GM21717 (cell line): Measurements from ENCODE around the gene CD164L2.
"Not testable (repeated sequence)": the region's sequence is repeated elsewhere in the genome, so short reads cannot be mapped to it uniquely, and the experiment has no call there.

Source experiments
- ATAC-seq: cut with Tn5 transposase; IDR thresholded peaks from one replicate; pipeline ENCODE4 v1.9.1; 2021; ENCODE audit warnings: mild to moderate bottlenecking, moderate library complexity; ENCODE audit not compliant: unreplicated experiment

The CD164L2 gene

DNA sequence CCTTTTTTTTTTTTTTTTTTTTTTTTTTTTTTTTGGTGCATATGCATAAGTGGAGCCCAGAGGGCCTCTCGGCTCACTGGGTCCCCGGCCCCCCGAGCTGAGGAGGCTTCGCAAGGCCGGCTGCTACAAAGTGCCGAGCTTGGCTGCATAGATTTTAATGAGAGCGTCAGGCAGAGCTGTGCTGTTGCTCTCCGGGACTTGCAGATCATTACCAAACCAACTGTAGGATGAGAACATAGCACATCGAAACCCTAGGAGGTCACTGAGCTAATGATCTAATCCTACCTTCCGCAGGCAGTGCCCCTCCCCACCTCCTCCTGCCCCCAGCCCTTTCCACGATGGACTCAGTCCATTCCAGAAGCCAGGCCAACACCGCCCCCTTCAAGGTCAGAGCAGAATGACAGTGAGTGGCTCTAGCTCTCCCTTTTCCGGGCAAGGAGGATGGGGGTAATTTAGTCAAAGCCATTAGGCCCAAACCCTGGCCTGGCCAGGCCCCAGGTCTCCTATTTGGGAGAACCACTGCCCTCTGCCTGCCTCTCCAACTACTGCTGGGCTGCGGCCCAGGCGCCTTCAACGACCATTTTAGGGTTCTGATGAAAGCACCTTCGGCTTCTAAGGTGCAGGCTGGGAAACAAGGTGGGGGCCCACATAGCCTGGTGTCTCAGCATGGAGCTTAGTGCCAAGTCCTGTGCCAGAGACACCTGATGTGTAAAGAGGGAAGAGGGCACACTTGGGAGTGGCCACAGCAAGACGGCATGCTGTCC, 22.6 kb upstream of the CD164L2 start:
- not testable (repeated sequence) for ATAC-seq

DNA sequence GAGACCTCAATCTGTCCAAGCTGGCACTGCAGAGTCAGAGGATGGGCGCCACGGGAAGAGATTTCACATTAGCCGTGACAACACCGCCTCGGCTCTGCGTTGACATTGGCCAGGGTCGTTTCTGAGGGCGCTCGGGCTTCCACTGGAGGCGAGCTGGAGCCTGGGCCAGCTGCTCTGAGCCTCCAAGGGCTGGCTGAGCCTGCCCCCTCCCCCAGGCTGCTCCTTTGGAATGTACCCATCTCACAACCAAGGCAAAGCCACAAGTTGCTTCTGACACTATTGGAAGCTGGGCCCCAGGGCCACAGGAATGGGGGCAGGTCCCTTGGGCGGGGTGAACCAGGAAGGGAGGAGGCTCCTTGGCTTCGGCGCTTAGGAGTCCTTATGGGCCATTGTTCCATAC, 21.9 kb upstream of the CD164L2 start:
- ATAC-seq: no peak

GRCh38 chr1:27403931-27404330, 20.8 kb upstream of the CD164L2 start:
- no peak for ATAC-seq

DNA sequence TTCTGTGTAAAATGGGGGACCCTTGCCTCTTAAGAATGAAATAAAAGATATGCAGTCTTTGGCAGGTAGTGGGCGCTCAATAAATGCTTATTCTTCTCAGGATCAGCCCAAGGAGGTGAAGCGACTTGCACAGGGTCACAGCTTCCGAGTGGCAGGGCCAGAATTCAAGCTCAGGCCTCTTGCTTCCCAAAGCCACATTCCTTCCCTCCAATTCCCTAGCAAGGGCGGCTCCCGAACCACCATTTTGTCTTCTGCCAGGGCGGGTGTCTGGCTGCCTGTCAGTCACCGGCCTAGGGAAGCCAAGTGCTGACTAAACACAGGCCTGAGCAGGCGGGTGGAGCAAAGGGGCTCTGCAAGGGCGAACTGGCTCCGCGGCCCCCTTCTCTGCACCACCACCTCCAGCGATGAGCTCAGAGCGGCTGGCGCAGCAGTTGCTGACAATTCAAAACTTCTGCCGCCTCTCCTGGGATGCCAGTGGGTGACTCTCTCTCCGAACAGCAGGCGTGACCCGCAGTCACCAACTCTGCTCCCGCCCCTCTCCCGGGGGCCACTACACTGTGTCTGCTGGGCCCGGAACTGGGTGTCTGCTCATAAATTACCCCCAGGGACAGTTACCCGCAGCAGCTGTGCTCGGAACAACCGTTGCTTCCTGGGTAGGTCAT, 20.1 kb upstream of the CD164L2 start:
- no peak for ATAC-seq

DNA sequence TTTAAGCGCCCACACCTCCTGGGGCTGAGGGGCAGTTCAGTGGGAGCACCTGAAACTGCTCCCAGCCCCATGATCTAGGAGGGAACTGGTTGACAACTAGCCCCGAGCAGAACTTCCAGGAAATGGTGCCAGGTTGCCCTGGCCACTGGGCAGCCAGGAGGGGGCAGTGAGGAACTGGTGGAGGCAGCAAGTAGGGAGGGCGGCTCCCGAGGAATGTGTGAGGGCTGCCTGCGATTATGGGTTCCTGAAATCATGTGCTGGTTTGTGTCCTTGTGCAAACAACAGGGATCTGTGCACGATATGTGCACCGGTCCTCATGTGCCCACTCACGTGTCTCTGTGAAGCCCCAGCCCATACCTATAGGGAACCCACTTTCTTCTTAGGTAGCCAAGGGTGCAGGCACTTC, 19.2 kb upstream of the CD164L2 start:
- ATAC-seq: no peak

DNA sequence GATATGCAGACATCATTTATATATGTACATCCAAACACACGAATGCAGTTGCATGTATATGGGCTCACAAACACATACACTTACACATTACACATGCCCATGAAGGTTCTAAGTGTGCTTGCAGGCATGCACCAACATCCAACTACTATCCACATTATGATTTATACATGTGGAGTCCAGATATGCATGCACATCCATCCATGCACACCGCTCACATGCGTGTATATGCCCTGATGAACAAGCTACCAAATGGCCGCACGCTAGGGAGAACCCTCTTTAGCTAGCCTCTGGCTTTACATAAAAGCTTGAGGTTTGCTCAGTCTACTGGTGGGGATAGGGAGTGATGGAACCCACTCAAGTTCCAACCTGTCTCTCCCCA, 17.8 kb upstream of the CD164L2 start:
- ATAC-seq: no peak

DNA sequence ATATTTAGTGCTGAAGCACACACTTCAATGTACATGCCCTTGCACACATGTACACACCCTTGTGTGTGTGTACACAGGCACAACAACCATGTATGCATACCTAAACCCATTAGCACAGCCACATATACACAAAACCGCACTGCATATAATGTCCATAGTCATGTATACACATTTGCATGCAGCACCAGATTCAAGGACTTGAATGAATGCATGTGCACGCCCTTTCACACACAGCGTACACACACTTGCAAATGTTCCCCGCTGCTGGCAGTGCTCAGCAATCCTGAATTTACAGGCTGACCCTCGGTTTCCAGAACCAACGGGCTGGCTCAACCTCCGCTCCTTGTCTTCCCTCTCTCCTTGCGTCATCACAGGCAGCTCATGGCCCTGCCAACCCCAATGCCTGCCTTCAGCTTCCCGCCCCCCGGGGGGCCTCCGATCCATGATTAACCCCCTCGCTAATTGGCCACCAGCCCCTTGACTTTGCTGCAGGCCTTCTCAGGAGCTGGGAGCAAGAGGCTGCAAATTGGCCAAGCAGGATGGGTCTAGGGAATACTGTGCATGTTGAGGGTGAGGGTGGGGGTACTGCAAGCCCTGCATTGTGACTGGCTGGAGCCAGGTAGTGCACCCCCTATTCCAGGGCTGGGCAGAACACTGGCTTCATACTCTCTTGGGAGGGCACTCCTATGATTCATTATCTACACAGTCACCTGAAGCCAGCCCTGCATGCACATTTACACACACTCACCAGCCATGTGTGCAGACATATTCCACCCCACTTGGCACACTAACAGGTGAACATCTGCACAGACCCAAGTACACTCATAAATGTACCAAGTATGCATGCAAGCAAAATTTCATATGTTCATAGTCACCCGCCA, 17.2 kb upstream of the CD164L2 start:
- ATAC-seq: no peak

- ATAC-seq: no peak
Observed at GRCh38 chr1:27399251-27400025, 16.3 kb upstream of the CD164L2 start.

- no peak for ATAC-seq
Observed at GRCh38 chr1:27398405-27399149, 15.4 kb upstream of the CD164L2 start.

GRCh38 chr1:27397749-27398148, 14.6 kb upstream of the CD164L2 start:
- no peak for ATAC-seq

DNA sequence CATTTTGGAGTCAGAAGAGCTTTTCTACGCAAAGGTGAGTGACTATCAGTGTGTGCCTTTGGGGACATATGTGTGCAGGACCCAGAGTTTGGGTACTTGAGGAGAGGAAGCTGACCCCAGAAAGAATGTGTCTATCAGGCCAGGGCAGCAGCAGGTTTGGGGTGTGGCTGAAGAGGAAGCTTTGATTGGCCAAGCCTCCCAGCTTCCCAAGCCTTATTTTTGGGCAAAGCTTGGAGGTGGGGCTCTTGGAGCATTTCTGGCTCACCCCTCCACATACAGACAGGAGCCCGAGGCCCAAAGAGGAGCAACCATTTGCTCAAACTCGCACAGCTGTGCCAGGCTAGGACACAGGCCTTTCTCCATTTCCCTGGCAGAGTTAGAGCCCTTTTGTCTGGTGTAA, 14.0 kb upstream of the CD164L2 start:
- no peak for ATAC-seq

DNA sequence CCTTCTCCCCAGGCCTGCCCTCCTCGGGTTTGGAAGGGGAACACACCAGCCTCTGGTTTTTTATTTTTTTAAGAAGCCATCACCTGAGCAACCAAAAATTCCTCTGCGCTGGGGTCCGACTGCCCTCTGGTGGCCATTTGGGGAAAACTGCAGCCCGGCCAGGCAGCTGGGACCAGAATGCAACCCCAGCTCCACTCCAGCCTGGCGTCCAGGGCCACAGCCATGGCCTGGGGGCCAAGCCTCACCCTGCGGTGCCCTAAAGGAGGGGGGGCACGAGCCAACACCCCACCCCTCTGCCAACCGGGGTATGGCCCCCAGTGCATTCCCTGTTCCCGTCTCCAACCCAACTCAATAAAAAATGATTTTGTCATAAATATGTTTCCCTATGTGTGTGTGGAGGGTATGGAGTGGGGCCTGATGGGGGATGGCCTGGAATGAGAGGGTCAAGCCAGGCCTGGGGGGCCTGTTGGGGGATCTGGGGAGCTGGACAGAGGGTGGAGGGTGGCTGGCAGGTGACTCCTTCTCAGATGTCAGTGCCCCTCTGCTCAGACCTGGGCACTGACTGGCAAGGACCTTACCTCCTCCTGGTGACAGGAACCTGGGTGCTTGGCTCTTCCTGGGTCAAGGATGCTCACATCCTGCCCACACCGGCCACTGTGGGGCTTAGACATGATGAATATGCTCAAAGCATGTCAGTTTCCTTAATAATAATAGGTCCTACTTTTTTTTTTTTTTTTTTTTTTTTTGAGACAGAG, 12.5 kb upstream of the CD164L2 start:
- no peak for ATAC-seq

GRCh38 chr1:27394925-27395324, 11.8 kb upstream of the CD164L2 start:
- no peak for ATAC-seq

DNA sequence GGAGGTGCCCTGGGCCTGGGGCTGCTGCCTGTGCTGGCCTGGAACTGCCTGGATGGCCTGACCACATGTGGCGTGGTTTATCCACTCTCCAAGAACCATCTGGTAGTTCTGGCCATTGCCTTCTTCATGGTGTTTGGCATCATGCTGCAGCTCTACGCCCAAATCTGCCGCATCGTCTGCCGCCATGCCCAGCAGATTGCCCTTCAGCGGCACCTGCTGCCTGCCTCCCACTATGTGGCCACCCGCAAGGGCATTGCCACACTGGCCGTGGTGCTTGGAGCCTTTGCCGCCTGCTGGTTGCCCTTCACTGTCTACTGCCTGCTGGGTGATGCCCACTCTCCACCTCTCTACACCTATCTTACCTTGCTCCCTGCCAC, 11.1 kb upstream of the CD164L2 start:
- ATAC-seq: no peak

- no peak for ATAC-seq
Observed at GRCh38 chr1:27393641-27394281, 10.6 kb upstream of the CD164L2 start.

- no peak for ATAC-seq
Observed at GRCh38 chr1:27392778-27393635, 9.9 kb upstream of the CD164L2 start.

DNA sequence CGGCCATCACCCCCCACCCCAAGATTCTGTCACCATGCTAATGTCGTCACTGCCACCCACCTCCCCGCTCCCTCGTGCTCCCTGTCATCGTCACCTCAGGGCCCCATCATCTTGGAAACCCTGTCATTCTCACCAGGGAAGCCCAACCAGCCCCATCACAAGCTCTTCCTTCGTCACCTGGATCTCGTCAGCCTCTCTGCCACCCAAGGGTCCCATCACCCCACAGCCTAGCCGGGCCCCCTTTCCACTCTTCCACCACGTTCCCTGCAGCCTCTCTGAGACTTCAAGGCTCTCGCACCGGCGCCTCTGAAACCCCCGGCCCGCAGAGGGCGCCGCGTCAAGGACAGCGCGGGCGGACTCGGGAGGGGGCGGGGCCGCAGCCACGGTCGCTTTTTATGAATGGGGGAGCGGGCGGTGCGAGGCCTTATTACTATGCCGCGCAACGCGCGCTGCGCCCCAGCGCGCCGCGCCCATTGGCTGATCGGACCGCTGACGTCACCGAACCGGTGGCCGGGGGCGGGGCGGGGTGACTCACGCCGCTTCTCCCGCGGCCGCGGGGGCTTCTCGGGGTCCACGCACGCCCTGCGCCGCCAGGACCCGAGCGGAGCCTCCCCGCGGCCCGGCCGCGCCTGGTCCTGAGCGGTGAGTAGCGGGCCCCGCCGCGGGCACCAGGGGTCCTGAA, 9.1 kb upstream of the CD164L2 start, which contains the start of gene GPR3:
GPR3 (plus strand) TSS at position 527 of the 682 bp plus-strand sequence. CDS start 1,177 bp downstream, outside the sequence.
- peak; percentile 80 for ATAC-seq
